ENCODE results near the gene YIF1B. TPM values are rescaled to one million over a fixed set of nuclear protein-coding genes. Genes with fewer than 3 reads are reported as not detected.

Gene YIF1B
- total RNA-seq, 2 experiments from 2014 or later = 75.6 to 79.0 TPM

GRCh38 chr19:38283271-38283670, 32.5 kb downstream of the YIF1B start:
- Mint-ChIP-seq H3K9me3 (no peaks in the 10 kb centered on the region), H3K36me3 (ENCODE audit: low read depth) (peaks cover 1% of the 10 kb centered on the region), H3K4me1 (ENCODE audit: low read depth) (peaks cover 17% of the 10 kb centered on the region), H3K4me3 (no peak overlapping the region), H3K27me3 (no peaks in the 10 kb centered on the region), H3K27ac (no peak overlapping the region)
- CTCF ChIA-PET = interaction anchor here (0.6 to 1.6 kb wide), 3 partner anchors 18 to 39 kb away, joined by 3 to 4 read pairs (median 3); no protein-coding TSS in a partner anchor
- DNase-seq (no peak), ATAC-seq (no peak)
- intact Hi-C loops (cut with micrococcal nuclease) = no loop called here
- TF ChIP-seq, protein P1, sequence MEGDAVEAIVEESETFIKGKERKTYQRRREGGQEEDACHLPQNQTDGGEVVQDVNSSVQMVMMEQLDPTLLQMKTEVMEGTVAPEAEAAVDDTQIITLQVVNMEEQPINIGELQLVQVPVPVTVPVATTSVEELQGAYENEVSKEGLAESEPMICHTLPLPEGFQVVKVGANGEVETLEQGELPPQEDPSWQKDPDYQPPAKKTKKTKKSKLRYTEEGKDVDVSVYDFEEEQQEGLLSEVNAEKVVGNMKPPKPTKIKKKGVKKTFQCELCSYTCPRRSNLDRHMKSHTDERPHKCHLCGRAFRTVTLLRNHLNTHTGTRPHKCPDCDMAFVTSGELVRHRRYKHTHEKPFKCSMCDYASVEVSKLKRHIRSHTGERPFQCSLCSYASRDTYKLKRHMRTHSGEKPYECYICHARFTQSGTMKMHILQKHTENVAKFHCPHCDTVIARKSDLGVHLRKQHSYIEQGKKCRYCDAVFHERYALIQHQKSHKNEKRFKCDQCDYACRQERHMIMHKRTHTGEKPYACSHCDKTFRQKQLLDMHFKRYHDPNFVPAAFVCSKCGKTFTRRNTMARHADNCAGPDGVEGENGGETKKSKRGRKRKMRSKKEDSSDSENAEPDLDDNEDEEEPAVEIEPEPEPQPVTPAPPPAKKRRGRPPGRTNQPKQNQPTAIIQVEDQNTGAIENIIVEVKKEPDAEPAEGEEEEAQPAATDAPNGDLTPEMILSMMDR (IDR thresholded peaks at IDR 0.05) = no peak
- POLR2A ChIA-PET = no interaction called here

DNA sequence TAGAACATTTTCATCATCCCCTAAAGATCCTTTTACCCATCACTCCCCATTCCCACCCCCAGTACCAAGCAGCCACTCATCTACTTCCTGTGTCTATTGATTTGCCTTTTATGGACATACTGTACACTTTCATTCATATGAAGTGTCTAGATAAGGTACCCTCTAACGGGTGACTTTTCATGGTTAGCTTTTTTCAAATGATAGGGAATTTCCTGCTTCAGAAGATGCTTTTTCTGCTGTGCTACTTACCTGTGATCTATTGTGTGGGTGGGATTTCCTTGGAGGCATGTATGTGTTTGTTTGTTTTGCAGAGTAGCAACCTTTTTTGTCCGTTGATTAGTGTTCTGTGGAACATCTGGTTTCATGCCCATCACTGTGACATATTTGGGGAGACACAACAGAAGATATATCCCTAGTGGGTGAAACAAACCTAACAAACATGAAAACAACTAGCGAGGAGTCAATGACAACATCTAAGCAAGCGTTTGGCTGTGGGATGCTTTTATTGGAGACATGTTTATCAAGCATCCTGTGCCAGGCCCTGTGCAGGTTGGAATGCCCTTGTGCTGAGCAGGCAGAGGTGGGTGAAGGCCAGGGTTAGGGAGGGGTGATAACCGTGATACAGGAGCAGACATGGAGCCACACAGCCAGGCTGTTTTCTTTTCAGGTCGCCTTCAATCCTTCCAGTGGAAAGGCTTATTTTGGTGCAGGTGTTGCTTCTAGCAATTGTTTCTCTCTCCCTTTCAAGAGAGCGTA, 33.8 kb downstream of the YIF1B start:
- POLR2A ChIA-PET = interaction anchor here (0.6 to 0.7 kb wide), 3 partner anchors 16 to 94 kb away, joined by 3 to 5 read pairs (median 3); no protein-coding TSS in a partner anchor
- H3K9me3 Mint-ChIP-seq = no peaks in the 10 kb centered on the region
- H3K27me3 Mint-ChIP-seq = no peaks in the 10 kb centered on the region
- H3K36me3 Mint-ChIP-seq (ENCODE audit: low read depth) = no peaks in the 10 kb centered on the region
- CTCF ChIA-PET = interaction anchor here (0.7 to 1.6 kb wide), 3 partner anchors 38 to 1095 kb away, joined by 3 to 4 read pairs (median 3); no protein-coding TSS in a partner anchor
- TF ChIP-seq, protein P1 (IDR thresholded peaks at IDR 0.05) = no peak
- peaks cover 17% of the 10 kb centered on the region for H3K4me1 Mint-ChIP-seq (ENCODE audit: low read depth)
- ATAC-seq (peak; percentile 89), DNase-seq (no peak)
- no peak overlapping the region for H3K4me3 Mint-ChIP-seq
- peak overlapping the region; percentile 65 for H3K27ac Mint-ChIP-seq
- intact Hi-C loops (cut with micrococcal nuclease) = no loop called here

DNA sequence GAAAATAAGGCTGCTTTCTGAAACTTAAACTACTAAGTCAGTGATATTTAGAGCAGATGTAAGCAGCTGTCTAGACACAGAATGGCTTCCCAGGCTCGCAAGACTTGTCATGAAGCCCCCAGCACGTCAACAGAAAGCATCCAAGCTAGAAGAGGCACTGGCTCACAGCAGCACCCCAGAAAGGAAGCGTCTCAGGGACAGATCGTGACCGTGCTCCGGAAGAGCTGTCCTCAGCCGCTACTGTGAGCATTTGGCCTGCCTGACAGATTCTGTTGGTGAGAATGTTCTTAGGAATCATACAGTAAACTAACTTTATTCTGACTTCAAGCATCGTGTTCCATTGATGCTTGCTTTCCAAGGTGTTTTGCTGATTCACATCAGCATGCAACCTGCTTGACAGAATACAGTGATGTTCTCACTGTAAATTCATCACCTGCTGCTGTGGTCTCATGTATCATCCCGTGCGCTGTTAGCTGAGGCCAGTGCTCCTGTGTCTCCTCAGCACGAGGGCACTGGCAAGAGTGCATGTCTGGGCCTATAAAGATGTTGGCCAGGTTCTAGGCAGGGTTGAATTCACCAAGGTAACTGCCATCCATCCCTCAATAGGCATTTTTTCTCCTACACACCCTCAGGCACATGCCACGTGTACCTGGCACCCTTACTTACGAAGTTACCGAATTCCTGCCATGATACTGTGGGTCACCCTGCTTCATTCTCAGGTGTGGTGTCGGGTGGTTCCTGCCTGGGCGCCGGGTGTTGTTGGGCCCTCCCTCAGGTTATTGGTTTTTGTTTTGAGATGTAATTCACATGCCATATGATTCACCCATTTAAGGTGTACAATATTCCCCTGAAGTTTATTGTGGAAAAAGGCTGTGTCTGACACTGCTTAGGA, 35.5 kb downstream of the YIF1B start:
- H3K4me1 Mint-ChIP-seq (ENCODE audit: low read depth) = peaks cover 17% of the 10 kb centered on the region
- TF ChIP-seq, protein P1 (IDR thresholded peaks at IDR 0.05) = no peak
- no peak for ATAC-seq
- ChIA-PET POLR2A (no interaction called here), CTCF (interaction anchor here (1.4 to 1.6 kb wide), 2 partner anchors 36 to 53 kb away, joined by 3 to 5 read pairs; no protein-coding TSS in a partner anchor)
- H3K9me3 Mint-ChIP-seq = no peaks in the 10 kb centered on the region
- intact Hi-C loops (cut with micrococcal nuclease) = no loop called here
- no peak for DNase-seq
- H3K36me3 Mint-ChIP-seq (ENCODE audit: low read depth) = no peaks in the 10 kb centered on the region
- H3K27ac Mint-ChIP-seq = peak overlapping the region; percentile 34
- no peak overlapping the region for H3K4me3 Mint-ChIP-seq
- H3K27me3 Mint-ChIP-seq = no peaks in the 10 kb centered on the region

DNA sequence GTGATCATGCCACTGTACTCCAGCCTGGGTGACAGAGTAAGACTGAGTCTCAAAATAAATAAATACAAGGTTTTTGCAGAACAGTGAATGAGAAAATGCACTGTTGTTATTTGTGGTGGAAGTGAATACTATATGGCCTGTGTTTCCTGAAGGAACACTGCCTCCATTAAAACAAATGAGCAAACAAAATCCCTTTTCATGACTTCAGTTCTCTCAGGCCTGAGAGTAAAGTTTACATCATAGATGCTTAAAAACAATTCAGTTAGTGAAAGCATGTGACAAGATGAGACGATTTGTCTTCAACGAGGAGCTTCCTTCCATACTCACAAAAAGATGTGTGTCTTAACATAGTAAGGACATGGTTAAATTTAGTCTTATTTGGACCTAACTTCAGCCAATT, 37.0 kb downstream of the YIF1B start:
- Mint-ChIP-seq H3K27ac (no peak overlapping the region), H3K36me3 (ENCODE audit: low read depth) (no peaks in the 10 kb centered on the region), H3K9me3 (no peaks in the 10 kb centered on the region), H3K4me1 (ENCODE audit: low read depth) (peaks cover 17% of the 10 kb centered on the region), H3K4me3 (no peak overlapping the region), H3K27me3 (no peaks in the 10 kb centered on the region)
- no peak for ATAC-seq
- ChIA-PET POLR2A (interaction anchor here (0.9 kb wide), 1 partner anchor 26 kb away, joined by 3 read pairs; no protein-coding TSS in a partner anchor), CTCF (interaction anchor here (1.2 to 1.4 kb wide), 2 partner anchors 18 to 34 kb away, joined by 3 to 5 read pairs; no protein-coding TSS in a partner anchor)
- intact Hi-C loops (cut with micrococcal nuclease) = no loop called here
- no peak for DNase-seq
- TF ChIP-seq, protein P1 (IDR thresholded peaks at IDR 0.05) = no peak

Measured in activated CD8-positive, alpha-beta T cell treated with anti-CD3 and anti-CD28 coated beads for 36 hours (primary cell).